Measurements from ENCODE around the gene HDAC11.

HDAC11 gene

GRCh38 chr3:13480340-13481318 is 523 bp downstream of the HDAC11 start:
- peak overlapping the region; percentile 75 for H3K27ac ChIP-seq
- TF ChIP-seq CTCF (conservative IDR thresholded peaks at IDR 0.05) = no peak

GRCh38 chr3:13482106-13482690 is 2.1 kb downstream of the HDAC11 start:
- no peak overlapping the region for H3K27ac ChIP-seq
- TF ChIP-seq CTCF (conservative IDR thresholded peaks at IDR 0.05) = no peak

GRCh38 chr3:13483286-13483685 is 3.2 kb downstream of the HDAC11 start:
- TF ChIP-seq CTCF (conservative IDR thresholded peaks at IDR 0.05) = no peak
- no peak overlapping the region; the same call in 1 of the 2 replicates for H3K27ac ChIP-seq

- TF ChIP-seq CTCF (conservative IDR thresholded peaks at IDR 0.05) = no peak
- peak overlapping the region; percentile 79 for H3K27ac ChIP-seq
Measured at GRCh38 chr3:13483988-13484695, 4.0 kb downstream of the HDAC11 start.

GRCh38 chr3:13484851-13485590 is 4.9 kb downstream of the HDAC11 start:
- H3K27ac ChIP-seq = peak overlapping the region; percentile 79
- no peak for TF ChIP-seq CTCF (conservative IDR thresholded peaks at IDR 0.05)

GRCh38 chr3:13485630-13486562 is 5.8 kb downstream of the HDAC11 start:
- H3K27ac ChIP-seq = peak overlapping the region; percentile 79

GRCh38 chr3:13487403-13487802 is 7.3 kb downstream of the HDAC11 start:
- TF ChIP-seq CTCF (conservative IDR thresholded peaks at IDR 0.05) = no peak
- no peak overlapping the region for H3K27ac ChIP-seq

Measured in VCaP (cell line).